Measurements from ENCODE around the gene GPSM3.

The GPSM3 gene

GRCh38 chr6:32166411-32167061, 25.9 kb downstream of the GPSM3 start:
- peaks cover 29% of the 10 kb centered on the region for H3K36me3 ChIP-seq (ENCODE audit: insufficient read depth, low read length)
- H3K9me3 ChIP-seq (replicated peaks; ENCODE audit: low read length): no peaks in the 10 kb centered on the region
- no peak overlapping the region for H3K9ac ChIP-seq (ENCODE audit: low read depth, low read length)
- H3K4me2 ChIP-seq (ENCODE audit: low read length): no peak overlapping the region
- H3K4me1 ChIP-seq (ENCODE audit: control insufficient read depth, insufficient read depth, low read length): peaks cover 11% of the 10 kb centered on the region
- no peak overlapping the region for H3K4me3 ChIP-seq (ENCODE audit: low read length)
- no peaks in the 10 kb centered on the region for H3K27me3 ChIP-seq (ENCODE audit: control insufficient read depth, insufficient read depth, low read length)

DNA sequence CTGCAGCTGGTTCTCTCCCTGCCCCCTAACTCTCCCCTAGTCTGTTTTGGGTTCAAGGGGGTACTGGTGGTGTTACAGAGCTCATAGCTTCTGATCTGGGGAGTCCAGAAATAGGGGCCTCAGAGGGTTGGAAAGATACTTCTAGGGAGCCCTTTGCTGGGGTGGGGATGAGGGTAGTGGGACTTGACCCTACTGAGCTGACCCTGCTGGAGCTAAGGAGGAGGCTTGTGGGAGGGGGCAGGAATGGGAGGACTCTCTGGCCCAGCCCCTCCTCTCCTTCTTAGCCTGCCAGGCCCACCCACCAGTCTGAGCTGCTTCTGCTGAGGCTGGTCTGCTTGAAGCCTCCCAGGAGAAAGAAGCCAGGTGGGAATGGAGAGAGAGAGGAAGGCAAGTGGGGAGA, 28.1 kb downstream of the GPSM3 start, which contains the start of gene EGFL8:
EGFL8 (plus strand) TSS at position 301 of the 400 bp plus-strand sequence. CDS start 1,571 bp downstream, outside the sequence.
- peaks cover 10% of the 10 kb centered on the region for H3K36me3 ChIP-seq (ENCODE audit: insufficient read depth, low read length)
- no peak within 1 kb of the TSS for H3K4me2 ChIP-seq (ENCODE audit: low read length)
- H3K9ac ChIP-seq (ENCODE audit: low read depth, low read length): no peak within 1 kb of the TSS
- no peaks in the 10 kb centered on the region for H3K9me3 ChIP-seq (replicated peaks; ENCODE audit: low read length)
- no peaks in the 10 kb centered on the region for H3K27me3 ChIP-seq (ENCODE audit: control insufficient read depth, insufficient read depth, low read length)
- no peak within 1 kb of the TSS for H3K4me3 ChIP-seq (ENCODE audit: low read length)
- peaks cover 11% of the 10 kb centered on the region for H3K4me1 ChIP-seq (ENCODE audit: control insufficient read depth, insufficient read depth, low read length)

DNA sequence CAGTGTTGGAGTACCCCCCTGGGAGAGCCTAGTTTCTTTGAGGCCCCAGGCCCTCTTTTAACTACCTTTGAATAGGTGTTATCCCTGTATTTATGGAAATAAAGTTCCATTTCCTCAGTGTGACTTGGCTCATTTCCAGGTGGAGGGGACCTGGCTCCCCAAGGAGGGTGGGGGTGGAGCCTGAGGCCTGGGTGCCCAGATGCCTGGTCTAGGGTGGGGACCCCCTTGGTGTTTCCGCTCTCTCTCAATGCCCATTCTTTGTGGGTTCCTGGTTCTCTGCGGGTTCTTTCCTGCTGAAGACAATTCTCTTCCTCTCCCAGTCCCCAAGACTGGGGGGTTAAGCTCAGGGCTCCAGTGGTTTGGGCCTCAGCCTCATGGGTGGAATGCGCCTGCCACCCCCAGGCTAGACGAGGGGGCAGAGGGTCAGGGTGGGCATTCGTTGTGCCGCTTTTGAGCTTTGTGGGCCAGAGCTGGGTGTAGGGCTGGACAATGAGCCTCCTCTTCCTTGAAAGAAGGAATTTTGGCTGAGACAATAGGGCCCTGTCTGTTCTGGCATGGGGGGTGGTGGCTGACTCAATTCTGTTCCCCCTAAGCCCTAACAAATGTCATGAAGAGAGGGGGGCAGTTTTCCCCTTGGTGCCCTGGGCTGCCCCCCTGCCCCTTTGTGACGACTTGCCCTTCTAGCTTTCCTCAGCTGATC, 28.7 kb downstream of the GPSM3 start:
- Histone ChIP-seq H3K4me1 (ENCODE audit: control insufficient read depth, insufficient read depth, low read length) (peaks cover 5% of the 10 kb centered on the region), H3K9ac (ENCODE audit: low read depth, low read length) (no peak overlapping the region), H3K9me3 (replicated peaks; ENCODE audit: low read length) (no peaks in the 10 kb centered on the region), H3K27me3 (ENCODE audit: control insufficient read depth, insufficient read depth, low read length) (no peaks in the 10 kb centered on the region), H3K36me3 (ENCODE audit: insufficient read depth, low read length) (peaks cover 10% of the 10 kb centered on the region), H3K4me2 (ENCODE audit: low read length) (no peak overlapping the region), H3K4me3 (ENCODE audit: low read length) (no peak overlapping the region)

- no peak overlapping the region for H3K4me2 ChIP-seq (ENCODE audit: low read length)
- no peak overlapping the region for H3K4me3 ChIP-seq (ENCODE audit: low read length)
- no peak overlapping the region for H3K9ac ChIP-seq (ENCODE audit: low read depth, low read length)
- H3K9me3 ChIP-seq (replicated peaks; ENCODE audit: low read length): no peaks in the 10 kb centered on the region
- H3K36me3 ChIP-seq (ENCODE audit: insufficient read depth, low read length): peaks cover 18% of the 10 kb centered on the region
- no peaks in the 10 kb centered on the region for H3K27me3 ChIP-seq (ENCODE audit: control insufficient read depth, insufficient read depth, low read length)
- peaks cover 16% of the 10 kb centered on the region for H3K4me1 ChIP-seq (ENCODE audit: control insufficient read depth, insufficient read depth, low read length)
Observed at GRCh38 chr6:32158052-32158451, 34.4 kb downstream of the GPSM3 start.

DNA sequence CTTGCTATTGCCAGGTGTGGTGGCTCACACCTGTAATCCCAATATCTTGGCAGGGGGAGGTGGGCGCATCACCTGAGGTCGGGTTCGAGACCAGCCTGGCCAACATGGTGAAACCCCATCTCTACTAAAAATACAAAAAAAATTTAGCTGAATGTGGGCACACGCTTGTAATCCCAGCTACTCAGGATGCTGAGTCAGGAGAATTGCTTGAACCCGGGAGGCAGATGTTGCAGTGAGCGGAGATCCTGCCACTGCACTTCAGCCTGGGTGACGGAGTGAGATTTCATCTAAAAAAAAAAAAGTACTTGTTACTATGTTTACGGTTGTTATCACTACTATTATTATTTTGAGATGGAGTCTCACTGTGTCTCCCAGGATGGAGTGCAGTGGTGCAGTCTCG, 35.6 kb downstream of the GPSM3 start:
- no peaks in the 10 kb centered on the region for H3K9me3 ChIP-seq (replicated peaks; ENCODE audit: low read length)
- H3K4me3 ChIP-seq (ENCODE audit: low read length): no peak overlapping the region
- H3K9ac ChIP-seq (ENCODE audit: low read depth, low read length): no peak overlapping the region
- H3K4me2 ChIP-seq (ENCODE audit: low read length): no peak overlapping the region
- peaks cover 18% of the 10 kb centered on the region for H3K36me3 ChIP-seq (ENCODE audit: insufficient read depth, low read length)
- no peaks in the 10 kb centered on the region for H3K27me3 ChIP-seq (ENCODE audit: control insufficient read depth, insufficient read depth, low read length)
- peaks cover 28% of the 10 kb centered on the region for H3K4me1 ChIP-seq (ENCODE audit: control insufficient read depth, insufficient read depth, low read length)

DNA sequence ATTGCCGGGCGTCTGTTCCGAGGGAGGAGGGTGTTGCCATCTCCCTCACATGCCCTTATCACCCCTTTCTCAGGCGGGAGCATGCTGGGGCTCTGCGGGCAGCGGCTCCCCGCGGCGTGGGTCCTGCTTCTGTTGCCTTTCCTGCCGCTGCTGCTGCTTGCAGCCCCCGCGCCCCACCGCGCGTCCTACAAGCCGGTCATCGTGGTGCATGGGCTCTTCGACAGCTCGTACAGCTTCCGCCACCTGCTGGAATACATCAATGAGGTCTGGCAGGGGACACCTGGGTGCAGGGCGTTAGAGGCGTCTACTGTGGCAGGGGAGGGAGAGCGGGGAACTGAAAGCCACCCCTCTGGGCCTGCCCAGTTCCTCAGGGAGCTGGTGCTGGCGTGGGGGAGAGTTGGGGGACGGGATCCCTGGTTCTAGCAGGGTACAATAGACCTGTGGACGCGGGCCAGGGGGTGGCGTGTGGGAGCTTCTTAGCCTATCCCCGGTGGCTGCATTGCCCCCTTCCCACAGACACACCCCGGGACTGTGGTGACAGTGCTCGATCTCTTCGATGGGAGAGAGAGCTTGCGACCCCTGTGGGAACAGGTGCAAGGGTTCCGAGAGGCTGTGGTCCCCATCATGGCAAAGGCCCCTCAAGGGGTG, 37.8 kb downstream of the GPSM3 start:
- no peaks in the 10 kb centered on the region for H3K9me3 ChIP-seq (replicated peaks; ENCODE audit: low read length)
- H3K4me1 ChIP-seq (ENCODE audit: control insufficient read depth, insufficient read depth, low read length): peaks cover 28% of the 10 kb centered on the region
- peak overlapping the region; percentile 94 for H3K4me2 ChIP-seq (ENCODE audit: low read length)
- peaks cover 6% of the 10 kb centered on the region for H3K27me3 ChIP-seq (ENCODE audit: control insufficient read depth, insufficient read depth, low read length)
- peak overlapping the region; percentile 82 for H3K9ac ChIP-seq (ENCODE audit: low read depth, low read length)
- peaks cover 18% of the 10 kb centered on the region for H3K36me3 ChIP-seq (ENCODE audit: insufficient read depth, low read length)
- H3K4me3 ChIP-seq (ENCODE audit: low read length): peak overlapping the region; percentile 86

GRCh38 chr6:32153564-32154513, 38.6 kb downstream of the GPSM3 start, which contains the start of gene PPT2:
TSS of gene PPT2 (plus strand) at chr6:32154141. CDS start at chr6:32154595, 454 bp downstream.
- H3K4me1 ChIP-seq (ENCODE audit: control insufficient read depth, insufficient read depth, low read length): peaks cover 28% of the 10 kb centered on the region
- peak within 1 kb of the TSS; percentile 82 for H3K9ac ChIP-seq (ENCODE audit: low read depth, low read length)
- peaks cover 18% of the 10 kb centered on the region for H3K36me3 ChIP-seq (ENCODE audit: insufficient read depth, low read length)
- H3K4me3 ChIP-seq (ENCODE audit: low read length): peak within 1 kb of the TSS; percentile 86
- H3K4me2 ChIP-seq (ENCODE audit: low read length): peak within 1 kb of the TSS; percentile 94
- no peaks in the 10 kb centered on the region for H3K9me3 ChIP-seq (replicated peaks; ENCODE audit: low read length)
- peaks cover 9% of the 10 kb centered on the region for H3K27me3 ChIP-seq (ENCODE audit: control insufficient read depth, insufficient read depth, low read length)

- Histone ChIP-seq H3K36me3 (ENCODE audit: insufficient read depth, low read length) (peaks cover 11% of the 10 kb centered on the region), H3K27me3 (ENCODE audit: control insufficient read depth, insufficient read depth, low read length) (peaks cover 16% of the 10 kb centered on the region), H3K9me3 (replicated peaks; ENCODE audit: low read length) (no peaks in the 10 kb centered on the region), H3K9ac (ENCODE audit: low read depth, low read length) (peak overlapping the region; percentile 82), H3K4me1 (ENCODE audit: control insufficient read depth, insufficient read depth, low read length) (peaks cover 28% of the 10 kb centered on the region), H3K4me2 (ENCODE audit: low read length) (peak overlapping the region; percentile 94), H3K4me3 (ENCODE audit: low read length) (peak overlapping the region; percentile 86)
Observed at GRCh38 chr6:32152769-32153563, 39.5 kb downstream of the GPSM3 start.

DNA sequence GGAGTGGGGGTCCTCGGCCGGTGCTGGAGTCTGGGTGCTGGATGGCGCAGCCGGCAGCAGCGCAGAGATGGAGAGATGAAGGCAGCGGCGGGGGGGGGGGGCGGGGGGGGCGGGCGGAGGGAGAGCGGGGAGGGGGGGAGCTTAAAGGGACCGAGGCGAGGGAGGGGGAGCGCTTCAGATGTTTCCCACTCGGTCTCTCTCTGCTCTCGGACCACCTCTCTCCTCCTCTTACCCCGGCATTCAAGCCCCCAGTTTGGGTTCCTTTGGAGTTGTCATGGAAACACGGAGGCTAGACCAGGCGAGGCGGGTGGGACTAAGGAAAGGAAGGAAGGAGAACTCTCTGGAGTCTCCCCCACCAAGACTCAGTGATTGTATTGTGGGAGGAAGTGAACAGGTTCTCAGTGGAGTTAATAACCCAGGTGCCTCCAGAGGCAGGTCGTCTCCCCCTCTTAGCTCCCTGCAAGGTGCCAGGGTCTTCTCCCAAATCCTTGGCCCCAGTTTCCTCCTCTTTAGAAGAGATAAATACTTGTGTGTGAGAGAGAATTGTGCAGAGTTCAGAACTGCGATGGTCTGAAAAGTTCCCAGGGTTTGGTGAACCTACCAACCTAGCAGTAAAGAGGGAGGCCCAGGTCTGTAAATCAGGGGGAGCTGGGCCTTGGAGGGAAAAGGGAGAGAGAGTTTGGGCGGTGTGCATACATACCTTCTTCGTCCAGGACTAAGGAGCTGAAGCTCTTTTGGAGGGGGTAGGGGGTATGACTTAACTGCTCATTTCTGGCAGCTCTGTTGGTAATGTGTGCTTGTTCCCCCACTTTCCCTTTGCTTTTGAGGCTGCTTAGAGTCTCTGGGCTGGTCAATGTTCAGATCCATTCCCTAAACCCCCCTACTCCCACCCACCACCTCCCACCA, 40.3 kb downstream of the GPSM3 start, which contains the start of gene PRRT1:
PRRT1 (minus strand) TSS at position 77 of the 906 bp plus-strand sequence. CDS start 112 bp downstream, outside the sequence.
- Histone ChIP-seq H3K27me3 (ENCODE audit: control insufficient read depth, insufficient read depth, low read length) (peaks cover 23% of the 10 kb centered on the region), H3K4me1 (ENCODE audit: control insufficient read depth, insufficient read depth, low read length) (peaks cover 28% of the 10 kb centered on the region), H3K9me3 (replicated peaks; ENCODE audit: low read length) (no peaks in the 10 kb centered on the region), H3K4me2 (ENCODE audit: low read length) (peak within 1 kb of the TSS; percentile 94), H3K36me3 (ENCODE audit: insufficient read depth, low read length) (peaks cover 3% of the 10 kb centered on the region), H3K4me3 (ENCODE audit: low read length) (peak within 1 kb of the TSS; percentile 86), H3K9ac (ENCODE audit: low read depth, low read length) (peak within 1 kb of the TSS; percentile 82)

Data from skeletal muscle satellite cell (primary cell).